Iris pigment epithelial cell (primary cell): ENCODE data around the gene BGN.

Experiments used
- DNase-seq: peaks from one replicate; pipeline ENCODE4 v3.0.0-alpha.2; 2011; ENCODE audit warnings: low read depth

BGN gene

GRCh38 chrX:153482376-153483015 lies 12.3 kb upstream of the BGN start:
- DNase-seq = no peak

DNA sequence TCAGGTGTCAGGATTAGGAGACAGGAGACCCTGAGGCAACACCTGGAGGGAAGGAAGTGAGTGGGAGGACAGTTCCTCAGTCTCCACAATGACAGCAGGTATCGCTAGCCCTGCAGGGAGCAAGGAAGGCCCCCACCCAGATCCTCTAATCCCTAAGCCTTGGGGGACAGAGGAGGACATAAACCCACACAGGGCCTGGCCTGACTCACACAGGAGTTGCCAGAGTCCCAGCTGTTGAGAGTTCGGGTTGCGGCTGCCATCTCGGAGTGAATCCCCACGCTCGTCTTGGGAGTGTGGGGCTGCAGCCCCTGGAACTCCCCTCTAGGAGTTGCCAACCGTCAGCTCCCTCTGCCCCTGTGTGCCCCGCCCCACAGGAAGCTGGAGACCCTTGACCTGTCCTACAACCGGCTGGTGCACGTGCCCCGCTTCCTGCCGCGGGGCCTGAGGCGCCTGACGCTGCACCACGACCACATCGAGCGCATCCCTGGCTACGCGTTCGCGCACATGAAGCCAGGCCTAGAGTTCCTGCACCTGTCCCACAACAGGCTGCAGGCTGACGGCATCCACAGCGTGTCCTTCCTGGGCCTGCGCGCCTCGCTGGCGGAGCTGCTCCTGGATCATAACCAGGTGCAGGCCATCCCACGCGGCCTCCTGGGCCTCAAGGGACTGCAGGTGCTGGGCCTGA lies 9.2 kb upstream of the BGN start:
- no peak for DNase-seq

DNA sequence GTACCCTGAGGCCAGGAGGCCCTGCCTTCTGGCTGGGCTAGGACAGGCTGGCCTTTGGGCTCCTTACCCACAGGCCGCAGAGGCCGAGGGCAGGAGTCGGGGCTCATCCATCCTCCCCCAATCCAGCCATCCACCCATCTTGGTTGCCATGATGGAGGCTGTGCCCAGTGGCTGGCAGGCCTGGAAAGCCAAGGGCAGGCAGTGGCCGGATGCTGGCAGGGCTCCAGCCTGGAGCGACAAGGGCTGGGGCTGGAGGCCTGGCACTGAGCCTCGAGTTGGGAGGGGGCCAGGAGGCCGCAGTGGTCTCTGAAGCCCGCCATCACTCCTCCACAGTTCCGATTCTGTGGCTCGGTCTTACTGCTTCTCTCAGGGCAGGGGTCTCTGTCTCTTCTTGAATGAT lies 8.6 kb upstream of the BGN start:
- no peak for DNase-seq

GRCh38 chrX:153487590-153488071 lies 7.1 kb upstream of the BGN start:
- no peak for DNase-seq

GRCh38 chrX:153488231-153488914 lies 6.4 kb upstream of the BGN start:
- peak; percentile 19 for DNase-seq

DNA sequence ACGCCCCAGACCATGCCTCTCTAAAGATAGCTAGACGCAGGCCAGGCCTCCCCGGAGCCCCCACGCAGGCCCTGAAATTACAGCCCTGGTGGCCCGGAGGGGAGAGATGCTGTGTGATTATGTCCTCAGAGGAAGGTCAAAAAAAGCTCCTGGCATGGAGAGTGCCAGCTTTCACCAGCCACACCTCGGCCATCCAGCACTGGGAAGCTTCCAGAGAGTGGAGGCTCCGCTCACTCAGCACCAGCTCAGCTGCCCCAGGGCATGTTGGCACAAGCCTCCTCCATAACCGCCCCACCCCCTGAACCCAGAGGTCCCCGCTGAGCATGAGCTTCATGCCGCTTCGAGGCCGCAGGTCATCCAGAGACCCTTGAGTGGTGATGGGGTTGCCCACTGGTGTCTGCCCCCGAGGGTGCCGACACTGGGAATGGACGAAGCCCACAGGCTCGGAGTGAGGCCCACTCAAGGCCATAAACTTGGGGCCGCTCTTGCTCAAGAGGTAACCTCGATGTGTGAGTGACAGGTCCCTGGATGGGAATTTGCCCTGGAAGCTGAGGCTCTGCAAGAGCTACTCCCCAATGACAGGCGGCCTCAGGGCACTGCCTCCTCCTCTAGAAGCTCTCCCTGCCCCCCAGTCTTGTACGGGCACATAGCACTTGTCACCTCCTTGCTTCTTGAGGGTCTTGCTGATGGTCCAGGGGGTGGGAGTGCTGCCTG lies 4.4 kb upstream of the BGN start:
- no peak for DNase-seq

GRCh38 chrX:153491351-153491914 lies 3.3 kb upstream of the BGN start:
- DNase-seq = no peak

DNA sequence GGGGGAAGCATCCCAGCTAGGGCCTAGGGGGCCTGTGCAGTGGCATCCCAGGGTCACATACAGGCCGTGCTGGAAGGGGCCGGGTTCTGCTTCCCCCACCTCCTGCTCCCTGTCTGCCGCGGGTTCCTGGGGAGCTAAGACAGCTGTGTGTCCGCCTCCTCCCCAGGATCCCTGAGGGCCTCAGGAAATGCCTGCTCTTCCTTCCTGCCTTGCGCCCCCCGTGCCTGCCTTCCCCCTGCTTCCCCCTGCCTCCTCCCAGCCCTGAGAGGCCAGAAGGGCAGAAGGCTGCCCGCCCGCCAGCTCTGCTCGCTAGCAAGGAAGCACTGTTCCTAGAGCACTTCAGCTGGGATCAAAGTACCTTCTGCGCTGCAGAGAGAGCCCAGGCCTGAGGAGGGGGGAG lies 2.9 kb upstream of the BGN start:
- no peak for DNase-seq

DNA sequence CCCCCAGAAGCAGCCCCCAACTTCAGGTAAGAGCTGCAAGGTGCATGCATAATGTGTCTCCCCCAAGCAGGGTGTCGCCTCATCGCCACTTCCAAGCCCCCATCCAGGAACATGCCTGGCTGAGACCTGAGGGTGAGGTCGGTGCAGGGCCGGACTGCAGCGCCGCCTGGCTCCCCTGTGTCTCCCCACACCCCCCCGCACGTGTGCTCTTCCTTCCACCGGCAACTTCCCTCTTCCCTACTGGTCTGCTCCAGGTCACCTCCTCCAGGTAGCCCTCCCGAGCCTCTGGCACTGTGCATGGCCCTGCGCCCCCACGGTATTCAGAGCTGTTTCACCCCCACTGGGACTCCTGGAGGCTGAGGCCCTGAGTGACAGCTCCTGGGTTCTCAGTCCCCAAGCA lies 2.2 kb upstream of the BGN start:
- DNase-seq = no peak

DNA sequence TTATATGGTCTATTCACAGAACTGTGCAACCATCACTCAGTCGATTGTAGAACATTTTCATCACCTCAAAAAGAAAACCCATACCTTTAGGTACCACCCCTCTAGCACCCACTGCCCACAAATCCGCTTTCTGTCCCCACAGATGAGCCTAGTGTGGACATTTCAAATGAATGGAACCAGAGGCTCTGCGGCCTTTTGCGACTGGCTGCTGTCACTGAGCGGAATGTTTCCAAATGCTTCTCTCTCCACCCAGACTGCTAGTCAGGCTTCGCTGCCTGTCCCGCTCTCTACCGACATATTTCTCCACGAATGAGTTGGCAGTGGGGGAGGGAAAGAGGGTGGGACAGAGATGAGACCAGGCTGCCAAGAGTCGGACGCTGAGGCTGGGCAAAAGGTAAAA lies 1.7 kb upstream of the BGN start:
- no peak for DNase-seq

DNA sequence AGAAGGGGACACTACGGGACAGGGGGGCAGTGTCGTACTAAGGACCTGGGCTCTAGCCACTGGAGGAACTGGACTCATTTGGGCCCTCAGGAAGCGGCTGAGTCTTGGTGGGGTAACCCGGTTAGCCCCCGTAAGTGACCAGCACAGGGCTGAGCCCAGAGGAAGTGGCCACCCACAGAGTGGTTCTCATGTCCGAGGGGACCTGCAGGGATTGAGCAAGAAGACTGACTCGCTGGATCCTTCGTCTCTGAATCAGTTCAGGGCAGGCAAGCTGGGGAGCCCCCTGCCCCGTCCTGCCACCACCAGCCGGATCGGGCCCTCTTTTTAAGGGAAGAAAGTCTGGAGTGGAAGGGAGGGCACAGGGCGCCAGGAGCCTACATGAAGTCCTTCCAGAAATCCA lies 719 bp upstream of the BGN start:
- peak; percentile 22 for DNase-seq

DNA sequence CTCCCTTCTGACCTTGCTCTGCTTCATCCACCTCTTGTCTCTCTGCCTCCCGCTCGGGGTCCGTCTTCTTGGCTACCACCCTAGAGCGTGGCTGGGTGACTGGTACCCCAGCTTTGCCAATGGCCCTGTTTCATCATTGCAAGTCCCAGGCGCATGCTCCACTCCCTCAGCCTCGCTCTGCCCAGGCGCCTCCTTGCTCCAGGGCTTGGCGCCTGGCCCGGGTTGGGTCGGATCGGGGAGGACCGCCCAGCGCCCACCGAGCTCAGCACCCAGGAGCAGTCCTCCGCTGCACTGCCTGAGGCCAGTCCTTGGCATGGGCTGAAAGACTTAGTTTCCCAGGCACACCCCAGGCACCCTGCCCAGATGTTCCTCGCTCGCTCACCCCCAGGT lies 577 bp downstream of the BGN start:
- DNase-seq = no peak

GRCh38 chrX:153495903-153496589 lies 1.3 kb downstream of the BGN start:
- DNase-seq = no peak

DNA sequence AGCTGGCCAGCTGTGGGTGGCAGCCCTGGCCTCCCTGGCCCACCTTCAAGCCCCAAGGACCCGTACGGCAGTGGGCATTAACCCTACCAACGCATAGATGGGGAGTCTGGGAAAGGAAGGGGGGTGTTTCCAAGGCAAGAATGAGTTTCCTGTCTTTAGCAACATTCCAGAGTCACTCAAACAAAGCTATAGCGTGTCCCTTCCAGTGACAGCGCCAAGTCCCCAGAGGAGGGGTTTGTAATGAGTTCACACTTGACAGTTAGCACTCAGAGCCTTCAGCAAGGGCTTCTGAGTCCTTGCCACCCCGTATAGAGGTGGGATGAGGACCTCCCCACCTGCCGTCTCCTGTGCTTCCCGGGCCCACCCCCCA lies 1.8 kb downstream of the BGN start:
- no peak for DNase-seq

- no peak for DNase-seq
Measured at GRCh38 chrX:153498453-153498852, 3.7 kb downstream of the BGN start.

DNA sequence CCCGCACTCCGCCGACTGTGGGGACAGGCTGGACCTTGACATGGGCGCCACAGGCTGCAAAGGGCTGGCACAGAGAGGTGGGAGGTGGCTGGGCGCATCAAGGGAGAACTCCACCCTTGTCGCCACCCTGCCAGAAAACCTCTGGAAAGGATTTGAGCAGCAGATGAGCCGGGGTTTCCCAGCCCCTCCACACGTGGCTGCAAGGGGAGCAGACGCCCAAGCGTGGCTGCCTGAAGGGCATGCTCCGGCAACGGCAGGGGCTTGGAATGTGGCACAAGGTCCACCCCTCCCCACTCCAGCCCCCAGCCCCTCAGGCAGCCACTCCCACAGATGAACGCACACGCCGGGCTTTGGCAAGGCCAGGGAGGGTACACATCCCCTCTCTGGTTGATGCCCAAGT lies 4.6 kb downstream of the BGN start:
- no peak for DNase-seq

- no peak for DNase-seq
Measured at GRCh38 chrX:153499876-153500275, 5.1 kb downstream of the BGN start.

- no peak for DNase-seq
Measured at GRCh38 chrX:153500676-153501280, 6.0 kb downstream of the BGN start.

GRCh38 chrX:153501530-153501929 lies 6.8 kb downstream of the BGN start:
- DNase-seq = no peak

DNA sequence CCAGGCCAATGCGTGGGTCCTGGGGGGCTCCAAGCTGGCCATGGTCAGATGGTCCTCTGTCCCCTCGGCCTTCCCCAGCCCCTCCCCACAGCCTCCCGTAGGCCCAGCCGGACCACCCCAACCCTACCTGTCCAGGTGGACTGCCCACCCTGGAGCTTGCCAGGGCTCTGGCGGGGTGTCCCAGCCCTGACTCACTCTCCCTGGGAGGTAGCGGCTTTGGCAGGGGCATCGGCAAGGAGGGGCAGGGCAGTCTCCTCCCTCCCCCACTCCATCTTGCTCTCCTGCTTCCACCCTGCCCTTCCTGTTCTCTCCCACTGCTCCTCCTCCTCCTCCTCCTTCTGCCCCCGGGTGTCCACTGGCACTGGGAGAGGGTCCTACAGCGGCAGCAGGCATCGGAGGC lies 7.4 kb downstream of the BGN start:
- no peak for DNase-seq

DNA sequence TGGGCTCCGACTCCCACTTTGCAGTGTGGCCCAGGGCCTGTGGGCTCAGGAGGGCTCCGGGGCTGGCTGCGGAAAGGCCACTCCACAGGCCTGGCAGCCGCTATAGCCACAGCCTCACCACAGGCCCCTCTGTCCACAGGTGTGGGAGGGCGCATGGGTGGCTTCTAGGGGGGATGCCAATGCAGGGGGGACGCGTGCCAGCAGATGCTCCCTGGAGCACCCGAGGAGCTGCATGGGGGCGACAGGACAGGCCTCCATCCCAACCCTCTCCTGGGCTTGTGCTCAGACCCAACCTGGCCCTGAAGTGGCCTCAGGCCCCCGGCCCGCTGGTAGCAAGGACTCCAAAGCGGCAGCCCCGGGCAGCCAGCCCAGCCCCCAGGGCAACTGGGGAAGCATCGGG lies 8.0 kb downstream of the BGN start:
- no peak for DNase-seq
